Upper lobe of left lung (tissue), 6 donors: ENCODE data around the gene MTM1. TPM values are rescaled to one million over a fixed set of nuclear protein-coding genes. Genes with fewer than 3 reads are reported as not detected.

Source experiments
- ATAC-seq, 2 donors: fragments of 200-7000 bp; cut with Tn5 transposase; one replicate each; pipeline ENCODE4 v1.9.1; 2022; ENCODE audit warnings: mild to moderate bottlenecking in 2 of 2, moderate library complexity in 2 of 2; ENCODE audit not compliant: low FRiP score in 2 of 2
- DNase-seq, 2 donors: peaks; one replicate each; pipeline ENCODE4 v3.0.0-alpha.2; 2019 to 2020
- H3K27ac ChIP-seq, 4 donors: fragments of 200-600 bp; sonication (generic); one replicate each; pipeline ENCODE4 v1.5.1; 2016 to 2019
- H3K27me3 ChIP-seq, 4 donors: fragments of 200-600 bp; sonication (generic); one replicate each; pipeline ENCODE4 v1.5.1; 2017 to 2019
- H3K36me3 ChIP-seq, 4 donors: fragments of 200-600 bp; sonication (generic); one replicate each; pipeline ENCODE4 v1.5.1; 2016 to 2019
- H3K4me1 ChIP-seq, 4 donors: fragments of 200-600 bp; sonication (generic); one replicate each; pipeline ENCODE4 v1.5.1; 2018 to 2019
- H3K4me3 ChIP-seq, 4 donors: fragments of 200-600 bp; sonication (generic); one replicate each; pipeline ENCODE4 v1.5.1; 2017 to 2019; ENCODE audit warnings: mild to moderate bottlenecking in 2 of 4, moderate library complexity in 1 of 4
- H3K9me3 ChIP-seq, 4 donors: fragments of 200-600 bp; sonication (generic); one replicate each; pipeline ENCODE4 v1.5.1; 2018 to 2019
- CTCF ChIP-seq, 6 experiments: fragments of 450-650 bp in 4 of 6; fragments of 200-600 bp in 2 of 6; sonication (generic) in 2 of 6; IDR thresholded peaks; one replicate each; pipeline ENCODE4 v1.5.1; 2016 to 2019; ENCODE audit warnings: antibody characterized with exemption in 6 of 6
- EP300 ChIP-seq, 4 donors: sonication (generic); formaldehyde crosslinking; IDR thresholded peaks; one replicate each; pipeline ENCODE4 v1.5.1; 2017; ENCODE audit warnings: antibody characterized with exemption in 4 of 4, control low read depth in 2 of 4
- POLR2A ChIP-seq, 4 donors: fragments of 450-650 bp; IDR thresholded peaks; one replicate each; pipeline ENCODE4 v1.5.1; 2016 to 2017; ENCODE audit warnings: antibody characterized with exemption in 4 of 4, mild to moderate bottlenecking in 2 of 4
- POLR2AphosphoS5 ChIP-seq, 2 donors: sonication (generic); formaldehyde crosslinking; IDR thresholded peaks; one replicate each; pipeline ENCODE4 v1.5.1; 2017; ENCODE audit warnings: antibody characterized with exemption in 2 of 2
- WGBS, 2 donors: methylation state at CpG; one replicate each; pipeline ENCODE4 v1.1.5; 2017 to 2018; 5-methylcytosine and 5-hydroxymethylcytosine counted together
- total RNA-seq, 6 donors: library from RNA; depleted of rRNA in 4 of 6; stranded (reverse); fragments of >200 nt in 4 of 6; gene quantifications; one replicate each; pipeline versions ENCODE4 v1.1.0 to v1.2.1, GENCODE V29; 2016 to 2021
- donor health status: DM: no; HTN: no; CAD: no; lungs with moderate emphysema.
- donor health status: DM: no; HTN: yes; CAD: no; lungs with severe emphysema.

The MTM1 gene
- total RNA-seq, 6 donors from 2014 or later = 5.1 to 30.6 (median 20.6) TPM

- ATAC-seq = peak in 1 of 2 donors; percentile 74
Measured at GRCh38 chrX:150575419-150575814, 7.0 kb downstream of the MTM1 start.

GRCh38 chrX:150577174-150577573 is 8.8 kb downstream of the MTM1 start:
- Histone ChIP-seq H3K9me3 (no peaks in the 10 kb centered on the region), H3K4me1 (peaks cover 14 to 31% (median 22%) of the 10 kb centered on the region in 4 donors), H3K27ac (no peak overlapping the region), H3K36me3 (no peaks in the 10 kb centered on the region), H3K4me3 (no peak overlapping the region), H3K27me3 (no peaks in the 10 kb centered on the region)
- no peak for ATAC-seq
- TF ChIP-seq EP300 (IDR thresholded peaks at IDR 0.05) (no peak), POLR2A (IDR thresholded peaks at IDR 0.05) (no peak), POLR2AphosphoS5 (IDR thresholded peaks at IDR 0.05) (no peak), CTCF (IDR thresholded peaks at IDR 0.05) (no peak)
- no peak for DNase-seq
- WGBS, 2 donors = 50 to 53% methylated on average over 1 of the region's 1 CpG

More at GRCh38 chrX:150575419-150575814, 7.0 kb downstream of the MTM1 start:
- 65 to 67% methylated on average over 1 to 5 of the region's 5 CpGs for WGBS, 2 donors
- peak overlapping the region; percentile 7 to 64 (median 58) for H3K27ac ChIP-seq
- DNase-seq = peak in 1 of 2 donors; percentile 59
- no peaks in the 10 kb centered on the region for H3K27me3 ChIP-seq
- no peaks in the 10 kb centered on the region for H3K36me3 ChIP-seq
- TF ChIP-seq POLR2A (IDR thresholded peaks at IDR 0.05) (no peak), EP300 (IDR thresholded peaks at IDR 0.05) (no peak)
- H3K9me3 ChIP-seq = no peaks in the 10 kb centered on the region
- H3K4me3 ChIP-seq = no peak overlapping the region
- peaks cover 12 to 44% (median 27%) of the 10 kb centered on the region in 4 donors for H3K4me1 ChIP-seq

GRCh38 chrX:150581093-150581775 is 12.8 kb downstream of the MTM1 start:
- H3K4me3 ChIP-seq = no peak overlapping the region
- H3K4me1 ChIP-seq = peaks cover 0 to 8% (median 2%) of the 10 kb centered on the region in 4 donors
- 67 to 74% methylated on average over 3 to 4 of the region's 4 CpGs for WGBS, 2 donors
- no peak overlapping the region for H3K27ac ChIP-seq
- TF ChIP-seq CTCF (IDR thresholded peaks at IDR 0.05) (no peak), POLR2AphosphoS5 (IDR thresholded peaks at IDR 0.05) (no peak), EP300 (IDR thresholded peaks at IDR 0.05) (no peak), POLR2A (IDR thresholded peaks at IDR 0.05) (no peak)
- no peaks in the 10 kb centered on the region for H3K36me3 ChIP-seq
- DNase-seq = no peak
- no peaks in the 10 kb centered on the region for H3K27me3 ChIP-seq
- no peaks in the 10 kb centered on the region for H3K9me3 ChIP-seq
- ATAC-seq = no peak

- Histone ChIP-seq H3K4me1 (peaks cover 0 to 3% (median 0%) of the 10 kb centered on the region in 4 donors), H3K27ac (no peak overlapping the region), H3K27me3 (no peaks in the 10 kb centered on the region), H3K9me3 (no peaks in the 10 kb centered on the region), H3K4me3 (no peak overlapping the region), H3K36me3 (no peaks in the 10 kb centered on the region)
- ATAC-seq (no peak), DNase-seq (no peak)
- no peak for TF ChIP-seq POLR2AphosphoS5 (IDR thresholded peaks at IDR 0.05)
- no peak for TF ChIP-seq CTCF (IDR thresholded peaks at IDR 0.05)
- no peak for TF ChIP-seq EP300 (IDR thresholded peaks at IDR 0.05)
- no peak for TF ChIP-seq POLR2A (IDR thresholded peaks at IDR 0.05)
Measured at GRCh38 chrX:150582338-150582948, 14.0 kb downstream of the MTM1 start.

GRCh38 chrX:150587585-150588503 is 19.4 kb downstream of the MTM1 start:
- no peak for DNase-seq
- H3K9me3 ChIP-seq = no peaks in the 10 kb centered on the region

More at GRCh38 chrX:150587585-150588503, 19.4 kb downstream of the MTM1 start:
- H3K27me3 ChIP-seq = no peaks in the 10 kb centered on the region
- H3K27ac ChIP-seq = no peak overlapping the region
- 64 to 76% methylated on average over 8 of the region's 8 CpGs for WGBS, 2 donors
- no peak for ATAC-seq
- H3K4me1 ChIP-seq = no peaks in the 10 kb centered on the region
- TF ChIP-seq POLR2A (IDR thresholded peaks at IDR 0.05) (no peak), EP300 (IDR thresholded peaks at IDR 0.05) (no peak), CTCF (IDR thresholded peaks at IDR 0.05) (peak; percentile 28 to 56 (median 38)), POLR2AphosphoS5 (IDR thresholded peaks at IDR 0.05) (no peak)
- H3K4me3 ChIP-seq = no peak overlapping the region
- H3K36me3 ChIP-seq = no peaks in the 10 kb centered on the region
